SK-N-SH (cell line): ENCODE results near the gene SLC8A1. TPM values are rescaled to one million over a fixed set of nuclear protein-coding genes. Genes with fewer than 3 reads are reported as not detected.

ENCODE experiments used
- CTCF ChIA-PET: fragments of 300-600, 350-600 bp; formaldehyde crosslinking; extraction: SDS; loops from one replicate; lab custom pipeline; 2021; lab: Yijun Ruan, JAX
- POLR2A ChIA-PET: fragments of 350-600 bp; sonication (Branson Sonifier 250); formaldehyde crosslinking; extraction: SDS; loops from one replicate; lab custom pipeline; 2020; ENCODE audit warnings: antibody characterized with exemption, inconsistent platforms; lab: Yijun Ruan, JAX
- DNase-seq: peaks from one replicate; pipeline ENCODE4 v3.0.0; 2012
- H2AFZ ChIP-seq: fragments of 200-600 bp; sonication (generic); 2 replicates; pipeline ENCODE4 v1.8.1; 2016; ENCODE audit warnings: antibody characterized with exemption, mild to moderate bottlenecking, low read depth
- H3F3A ChIP-seq: fragments of 200-600 bp; sonication (generic); replicated peaks from 2 replicates; pipeline ENCODE3; 2016; ENCODE audit warnings: antibody characterized with exemption, mild to moderate bottlenecking; ENCODE audit not compliant: insufficient read depth
- H3K27ac ChIP-seq, 2 experiments: fragments of 200-500 bp in 1 of 2; fragments of 200-600 bp in 1 of 2; sonication (Bioruptor generic) in 1 of 2; sonication (generic), shearing (Covaris generic) in 1 of 2; 2 replicates each; pipeline versions ENCODE4 v1.5.1 to v1.6.1; 2014 to 2016; ENCODE audit warnings: low read depth in 2 of 2, inconsistent platforms in 1 of 2, low read length in 1 of 2, mild to moderate bottlenecking in 1 of 2, mixed read lengths in 1 of 2
- H3K27me3 ChIP-seq: fragments of 200-600 bp; sonication (generic), shearing (Covaris generic); 2 replicates; pipeline ENCODE4 v1.6.1; 2016; ENCODE audit warnings: mixed run types; ENCODE audit not compliant: insufficient read depth
- H3K36me3 ChIP-seq, 2 experiments: fragments of 200-500 bp in 1 of 2; fragments of 200-600 bp in 1 of 2; sonication (Bioruptor generic) in 1 of 2; sonication (generic) in 1 of 2; replicated peaks in 1 of 2; 2 replicates each; pipeline versions ENCODE3 to v1.5.1; 2014 to 2016; ENCODE audit warnings: low read length in 1 of 2, mild to moderate bottlenecking in 1 of 2; ENCODE audit not compliant: insufficient read depth in 2 of 2, control insufficient read depth in 1 of 2
- H3K4me1 ChIP-seq, 2 experiments: fragments of 200-500 bp in 1 of 2; fragments of 200-600 bp in 1 of 2; sonication (Bioruptor generic) in 1 of 2; sonication (generic), shearing (Covaris generic) in 1 of 2; 2 replicates each; pipeline versions ENCODE4 v1.5.1 to v1.6.1; 2014 to 2016; ENCODE audit warnings: low read depth in 1 of 2, low read length in 1 of 2, mixed run types in 1 of 2; ENCODE audit not compliant: insufficient read depth in 2 of 2, control insufficient read depth in 1 of 2
- H3K4me2 ChIP-seq: fragments of 200-600 bp; sonication (generic), shearing (Covaris generic); 2 replicates; pipeline ENCODE4 v1.6.1; 2017; ENCODE audit warnings: mixed run types
- H3K4me3 ChIP-seq, 2 experiments: fragments of 200-500 bp in 1 of 2; fragments of 200-600 bp in 1 of 2; sonication (Bioruptor generic) in 1 of 2; sonication (generic), shearing (Covaris generic) in 1 of 2; 2 replicates each; pipeline versions ENCODE4 v1.5.1 to v1.8.1; 2014 to 2016; ENCODE audit warnings: low read depth in 2 of 2, inconsistent platforms in 1 of 2, low read length in 1 of 2, mild to moderate bottlenecking in 1 of 2, mixed read lengths in 1 of 2, moderate library complexity in 1 of 2
- H3K79me2 ChIP-seq: fragments of 200-600 bp; sonication (generic); 2 replicates; pipeline ENCODE4 v1.8.1; 2017; ENCODE audit warnings: mild to moderate bottlenecking; ENCODE audit not compliant: insufficient read depth
- H3K9ac ChIP-seq: fragments of 200-600 bp; sonication (generic); 2 replicates; pipeline ENCODE4 v1.6.1; 2017; ENCODE audit warnings: mixed run types
- H3K9me2 ChIP-seq: fragments of 200-600 bp; sonication (generic); 2 replicates; pipeline ENCODE4 v1.6.1; 2017; ENCODE audit warnings: mixed run types
- H3K9me3 ChIP-seq: fragments of 200-600 bp; sonication (generic); 2 replicates; pipeline ENCODE4 v1.6.1; 2017; ENCODE audit warnings: mixed run types, mild to moderate bottlenecking, moderate library complexity
- H4K20me1 ChIP-seq: fragments of 200-600 bp; sonication (generic); 2 replicates; pipeline ENCODE4 v1.6.1; 2017; ENCODE audit warnings: mild to moderate bottlenecking, mixed run types; ENCODE audit not compliant: insufficient read depth
- ELF1 ChIP-seq: IDR thresholded peaks from 2 replicates; pipeline ENCODE4 v1.4.0; 2012
- EZH2phosphoT487 ChIP-seq: fragments of 200-600 bp; sonication (generic); IDR thresholded peaks from 2 replicates; pipeline ENCODE4 v1.6.1; 2017; ENCODE audit warnings: low read depth, mixed run types, mild to moderate bottlenecking, antibody characterized with exemption, moderate library complexity, borderline replicate concordance
- FOSL2 ChIP-seq: IDR thresholded peaks from 2 replicates; pipeline ENCODE4 v1.4.0; 2012; ENCODE audit warnings: low read depth, mild to moderate bottlenecking, moderate library complexity, borderline replicate concordance
- FOXJ3 ChIP-seq: sonication (generic); formaldehyde crosslinking; IDR thresholded peaks from 2 replicates; pipeline ENCODE4 v1.5.1; 2020; ENCODE audit warnings: mild to moderate bottlenecking, missing genetic modification reagents
- FOXM1 ChIP-seq: IDR thresholded peaks from 2 replicates; pipeline ENCODE4 v1.4.0; 2012; ENCODE audit warnings: low read depth, mild to moderate bottlenecking
- GABPA ChIP-seq: IDR thresholded peaks from 2 replicates; pipeline ENCODE4 v1.4.0; 2012; ENCODE audit warnings: low read depth, mild to moderate bottlenecking
- JUND ChIP-seq: IDR thresholded peaks from 2 replicates; pipeline ENCODE4 v1.4.0; 2012
- NFIC ChIP-seq: IDR thresholded peaks from 2 replicates; pipeline ENCODE4 v1.4.0; 2012; ENCODE audit warnings: borderline replicate concordance
- NRF1 ChIP-seq: IDR thresholded peaks from 2 replicates; pipeline ENCODE4 v1.6.1; 2012; ENCODE audit warnings: low read depth, mild to moderate bottlenecking, low read length
- POLR2AphosphoS5 ChIP-seq: IDR thresholded peaks from 2 replicates; pipeline ENCODE4 v1.6.1; 2012; ENCODE audit warnings: low read depth, low read length
- RFX5 ChIP-seq: IDR thresholded peaks from 2 replicates; pipeline ENCODE4 v1.6.1; 2012; ENCODE audit warnings: mild to moderate bottlenecking, improper control_type of control experiment, low read length
- TCF12 ChIP-seq: IDR thresholded peaks from 2 replicates; pipeline ENCODE4 v1.4.0; 2012
- TEAD4 ChIP-seq: IDR thresholded peaks from 2 replicates; pipeline ENCODE4 v1.4.0; 2012; ENCODE audit warnings: mild to moderate bottlenecking, borderline replicate concordance; ENCODE audit not compliant: insufficient read depth
- WGBS: methylation state at CpG from one replicate; pipeline ENCODE4 v1.1.6; 2017; ENCODE audit warnings: low lambda C conversion rate; 5-methylcytosine and 5-hydroxymethylcytosine counted together
- polyA plus RNA-seq, 3 experiments: library from polyadenylated mRNA; depleted of rRNA; stranded (reverse); fragments of >200 nt; gene quantifications; 2 replicates each; pipeline ENCODE4 v1.2.3, GENCODE V29; 2012
- TF ChIP-seq, protein P1 (sequence below): fragments of 150-350 bp; IDR thresholded peaks from 2 replicates; pipeline ENCODE4 v1.6.1; 2016; ENCODE audit warnings: mild to moderate bottlenecking, low read depth, low read length
- TF ChIP-seq, protein P2 (sequence below): fragments of 200-600 bp; sonication (generic); IDR thresholded peaks from 2 replicates; pipeline ENCODE4 v1.6.1; 2017; ENCODE audit warnings: antibody characterized with exemption, mild to moderate bottlenecking, moderate library complexity
- TF ChIP-seq, protein P3 (sequence below): fragments of 150-350 bp; IDR thresholded peaks from 2 replicates; pipeline ENCODE4 v1.6.1; 2017; ENCODE audit warnings: antibody characterized with exemption, low read length, low read depth, borderline replicate concordance
- TF ChIP-seq, protein P4 (sequence below): IDR thresholded peaks from 2 replicates; pipeline ENCODE4; 2012
- TF ChIP-seq, protein P5 (sequence below): IDR thresholded peaks from 2 replicates; pipeline ENCODE4 v1.4.0; 2012; ENCODE audit warnings: low read depth

SLC8A1 gene
- polyA plus RNA-seq, 1 of the 3 experiments (the other 2 are of a cell fraction), result 3.2 TPM

DNA sequence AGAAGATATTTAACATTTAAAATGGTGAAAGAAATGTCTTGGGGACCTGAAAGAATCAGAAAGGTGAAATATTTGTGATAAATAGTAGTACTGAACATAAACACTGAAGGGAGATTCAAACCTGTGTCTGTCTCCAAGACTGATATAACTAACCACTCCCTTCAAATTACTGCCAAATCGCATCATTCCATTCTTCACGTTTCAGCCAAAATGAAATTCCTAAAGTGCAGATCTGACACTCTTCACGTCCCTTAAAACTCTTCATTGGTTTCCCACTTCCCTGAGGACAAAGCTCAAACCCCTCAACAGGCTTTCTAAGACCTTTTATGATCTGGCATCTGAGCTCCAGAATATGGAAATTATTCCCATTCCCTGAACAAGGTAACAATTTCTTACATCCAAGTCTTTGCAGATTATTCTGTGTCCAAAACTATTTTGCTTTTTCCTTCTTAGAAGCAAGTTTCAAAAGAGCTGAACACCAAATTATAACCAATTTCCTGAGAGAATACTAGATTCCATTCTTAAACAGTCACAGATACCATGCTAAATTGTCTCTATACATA is 18.9 kb downstream of the SLC8A1 start:
- TF ChIP-seq JUND, result no peak
- TF ChIP-seq, protein P1, sequence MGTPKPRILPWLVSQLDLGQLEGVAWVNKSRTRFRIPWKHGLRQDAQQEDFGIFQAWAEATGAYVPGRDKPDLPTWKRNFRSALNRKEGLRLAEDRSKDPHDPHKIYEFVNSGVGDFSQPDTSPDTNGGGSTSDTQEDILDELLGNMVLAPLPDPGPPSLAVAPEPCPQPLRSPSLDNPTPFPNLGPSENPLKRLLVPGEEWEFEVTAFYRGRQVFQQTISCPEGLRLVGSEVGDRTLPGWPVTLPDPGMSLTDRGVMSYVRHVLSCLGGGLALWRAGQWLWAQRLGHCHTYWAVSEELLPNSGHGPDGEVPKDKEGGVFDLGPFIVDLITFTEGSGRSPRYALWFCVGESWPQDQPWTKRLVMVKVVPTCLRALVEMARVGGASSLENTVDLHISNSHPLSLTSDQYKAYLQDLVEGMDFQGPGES, result no peak
- TF ChIP-seq EZH2phosphoT487, result no peak
- TF ChIP-seq FOXJ3 (CRISPR knock-in tag), result no peak
- TF ChIP-seq TEAD4, result no peak
- TF ChIP-seq, protein P2, sequence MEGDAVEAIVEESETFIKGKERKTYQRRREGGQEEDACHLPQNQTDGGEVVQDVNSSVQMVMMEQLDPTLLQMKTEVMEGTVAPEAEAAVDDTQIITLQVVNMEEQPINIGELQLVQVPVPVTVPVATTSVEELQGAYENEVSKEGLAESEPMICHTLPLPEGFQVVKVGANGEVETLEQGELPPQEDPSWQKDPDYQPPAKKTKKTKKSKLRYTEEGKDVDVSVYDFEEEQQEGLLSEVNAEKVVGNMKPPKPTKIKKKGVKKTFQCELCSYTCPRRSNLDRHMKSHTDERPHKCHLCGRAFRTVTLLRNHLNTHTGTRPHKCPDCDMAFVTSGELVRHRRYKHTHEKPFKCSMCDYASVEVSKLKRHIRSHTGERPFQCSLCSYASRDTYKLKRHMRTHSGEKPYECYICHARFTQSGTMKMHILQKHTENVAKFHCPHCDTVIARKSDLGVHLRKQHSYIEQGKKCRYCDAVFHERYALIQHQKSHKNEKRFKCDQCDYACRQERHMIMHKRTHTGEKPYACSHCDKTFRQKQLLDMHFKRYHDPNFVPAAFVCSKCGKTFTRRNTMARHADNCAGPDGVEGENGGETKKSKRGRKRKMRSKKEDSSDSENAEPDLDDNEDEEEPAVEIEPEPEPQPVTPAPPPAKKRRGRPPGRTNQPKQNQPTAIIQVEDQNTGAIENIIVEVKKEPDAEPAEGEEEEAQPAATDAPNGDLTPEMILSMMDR, result no peak
- TF ChIP-seq, protein P3, sequence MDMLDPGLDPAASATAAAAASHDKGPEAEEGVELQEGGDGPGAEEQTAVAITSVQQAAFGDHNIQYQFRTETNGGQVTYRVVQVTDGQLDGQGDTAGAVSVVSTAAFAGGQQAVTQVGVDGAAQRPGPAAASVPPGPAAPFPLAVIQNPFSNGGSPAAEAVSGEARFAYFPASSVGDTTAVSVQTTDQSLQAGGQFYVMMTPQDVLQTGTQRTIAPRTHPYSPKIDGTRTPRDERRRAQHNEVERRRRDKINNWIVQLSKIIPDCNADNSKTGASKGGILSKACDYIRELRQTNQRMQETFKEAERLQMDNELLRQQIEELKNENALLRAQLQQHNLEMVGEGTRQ, result no peak
- TF ChIP-seq GABPA, result no peak
- TF ChIP-seq ELF1, result no peak
- TF ChIP-seq POLR2AphosphoS5, result no peak
- TF ChIP-seq FOSL2, result no peak
- no peak for TF ChIP-seq NRF1
- no peak for TF ChIP-seq NFIC
- no peak for TF ChIP-seq TCF12
- TF ChIP-seq RFX5, result no peak
- TF ChIP-seq, protein P4, sequence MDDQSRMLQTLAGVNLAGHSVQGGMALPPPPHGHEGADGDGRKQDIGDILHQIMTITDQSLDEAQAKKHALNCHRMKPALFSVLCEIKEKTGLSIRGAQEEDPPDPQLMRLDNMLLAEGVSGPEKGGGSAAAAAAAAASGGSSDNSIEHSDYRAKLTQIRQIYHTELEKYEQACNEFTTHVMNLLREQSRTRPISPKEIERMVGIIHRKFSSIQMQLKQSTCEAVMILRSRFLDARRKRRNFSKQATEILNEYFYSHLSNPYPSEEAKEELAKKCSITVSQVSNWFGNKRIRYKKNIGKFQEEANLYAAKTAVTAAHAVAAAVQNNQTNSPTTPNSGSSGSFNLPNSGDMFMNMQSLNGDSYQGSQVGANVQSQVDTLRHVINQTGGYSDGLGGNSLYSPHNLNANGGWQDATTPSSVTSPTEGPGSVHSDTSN, result no peak
- TF ChIP-seq, protein P5, sequence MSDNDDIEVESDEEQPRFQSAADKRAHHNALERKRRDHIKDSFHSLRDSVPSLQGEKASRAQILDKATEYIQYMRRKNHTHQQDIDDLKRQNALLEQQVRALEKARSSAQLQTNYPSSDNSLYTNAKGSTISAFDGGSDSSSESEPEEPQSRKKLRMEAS, result no peak
- no peak for TF ChIP-seq FOXM1
- H3K27me3 ChIP-seq, result no peaks in the 10 kb centered on the region
- no peak overlapping the region for H3K4me3 ChIP-seq
- DNase-seq, result no peak
- WGBS, result 77% methylated on average over 3 of the region's 3 CpGs
- no peak overlapping the region for H3K9ac ChIP-seq
- peaks cover 45% of the 10 kb centered on the region for H3K79me2 ChIP-seq
- H3K9me2 ChIP-seq, result no peaks in the 10 kb centered on the region
- H3F3A ChIP-seq, result peaks cover 21% of the 10 kb centered on the region
- no peak overlapping the region for H2AFZ ChIP-seq
- no peaks in the 10 kb centered on the region for H3K9me3 ChIP-seq
- H4K20me1 ChIP-seq, result no peaks in the 10 kb centered on the region
- H3K4me1 ChIP-seq, result peaks cover 20 to 35% of the 10 kb centered on the region in 2 experiments
- POLR2A ChIA-PET, result no interaction called here
- CTCF ChIA-PET, result interaction anchor here (1.0 to 10.9 kb wide), 4 partner anchors 12 to 188 kb away, joined by 3 to 71 read pairs (median 3); partner anchors contain the start of gene SLC8A1
- no peak overlapping the region for H3K4me2 ChIP-seq
- H3K36me3 ChIP-seq, result no peaks in the 10 kb centered on the region
- peak overlapping the region in 1 of 2 experiments; percentile 94; a peak in 3 of 4 replicates for H3K27ac ChIP-seq
